ENCODE results near the gene CACNG4. TPM values are rescaled to one million over a fixed set of nuclear protein-coding genes. Genes with fewer than 3 reads are reported as not detected.

Gene CACNG4
- total RNA-seq, 1 experiment from 2014 or later = 6.3 TPM

DNA sequence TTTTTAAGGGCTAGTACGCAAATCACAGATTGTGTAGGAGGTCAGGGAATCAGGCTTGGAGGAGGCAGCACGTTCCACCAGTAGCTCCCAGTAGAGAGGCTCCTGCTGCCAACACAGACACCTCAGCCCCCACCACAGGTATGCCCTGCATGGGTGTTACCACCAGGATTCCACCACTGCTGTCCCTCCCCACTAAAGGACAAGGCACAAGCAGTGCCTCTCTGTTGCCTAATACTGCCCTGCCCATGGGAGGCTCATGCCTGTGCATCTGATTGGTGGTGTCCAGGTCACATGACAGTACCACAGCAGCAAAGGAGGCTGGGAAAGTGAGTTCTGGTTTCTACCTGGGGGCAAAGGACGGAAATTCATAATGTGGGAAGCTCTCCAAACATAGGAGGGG is 33.6 kb upstream of the CACNG4 start:
- no peaks in the 10 kb centered on the region for H3K23me2 ChIP-seq (ENCODE audit: insufficient read length, low read depth, low read length, poor library complexity, severe bottlenecking)
- H2BK15ac ChIP-seq (ENCODE audit: low read depth, low read length) = no peak overlapping the region
- no peaks in the 10 kb centered on the region for H3K79me1 ChIP-seq (ENCODE audit: insufficient read depth, low read depth, low read length, poor library complexity, severe bottlenecking)
- no peak overlapping the region for H3K14ac ChIP-seq (ENCODE audit: insufficient read depth, low read length)
- no peak overlapping the region for H2AFZ ChIP-seq (ENCODE audit: low read length)
- H3K4ac ChIP-seq (ENCODE audit: low read depth, low read length) = no peak overlapping the region
- H3K4me2 ChIP-seq (ENCODE audit: insufficient read depth, insufficient read length, low read length) = no peak overlapping the region
- H3K56ac ChIP-seq (ENCODE audit: insufficient read length, low read depth, low read length) = no peak overlapping the region
- DNase-seq = peak; percentile 63
- H4K91ac ChIP-seq (ENCODE audit: insufficient read length, low read depth, low read length) = no peak overlapping the region
- H2BK120ac ChIP-seq (ENCODE audit: low read depth, low read length, poor library complexity, severe bottlenecking) = no peak overlapping the region
- no peak overlapping the region for H3K27ac Mint-ChIP-seq
- peaks cover 0 to 4% (median 3%) of the 10 kb centered on the region in 3 experiments; a peak in 4 of 7 replicates for H3K36me3 Mint-ChIP-seq (ENCODE audit: insufficient read depth in 1 of 3, low read depth in 3 of 3)
- H2BK20ac ChIP-seq (ENCODE audit: low read depth, low read length, poor library complexity, severe bottlenecking) = no peak overlapping the region
- H3K4me3 Mint-ChIP-seq = no peak overlapping the region
- no peaks in the 10 kb centered on the region for H3K4me1 ChIP-seq (ENCODE audit: insufficient read depth, low read length)
- no peaks in the 10 kb centered on the region for H3K27me3 ChIP-seq (ENCODE audit: insufficient read depth, low read length)
- H3K9ac ChIP-seq (ENCODE audit: extremely low read depth, insufficient read length, low read length) = no peak overlapping the region
- no CpG with 5 or more reads among the region's 3 CpGs for WGBS (ENCODE audit: extremely low coverage, insufficient read length, low lambda C conversion rate)
- peaks cover 8% of the 10 kb centered on the region for H3K27me3 Mint-ChIP-seq (ENCODE audit: low read depth)
- H3K18ac ChIP-seq (ENCODE audit: insufficient read length, low read depth, low read length) = no peak overlapping the region
- no peak overlapping the region for H3T11ph ChIP-seq (ENCODE audit: low read length)
- H3K9me3 Mint-ChIP-seq = peaks cover 13 to 14% of the 10 kb centered on the region in 2 experiments
- H4K5ac ChIP-seq (ENCODE audit: insufficient read length, low read depth, low read length) = no peak overlapping the region
- H4K20me1 ChIP-seq (ENCODE audit: control insufficient read depth, insufficient read depth, insufficient read length) = no peaks in the 10 kb centered on the region
- H3K23ac ChIP-seq (ENCODE audit: insufficient read length, low read depth, low read length) = no peak overlapping the region
- no peaks in the 10 kb centered on the region for H3K9me3 ChIP-seq (ENCODE audit: control insufficient read depth, low read depth, low read length)
- H4K8ac ChIP-seq (replicated peaks; ENCODE audit: insufficient read length, low read depth, low read length) = no peak overlapping the region
- H2BK5ac ChIP-seq (ENCODE audit: insufficient read length, low read length) = no peak overlapping the region
- no peak overlapping the region for H2BK12ac ChIP-seq (ENCODE audit: insufficient read length, low read depth, low read length)
- H2AK5ac ChIP-seq (ENCODE audit: insufficient read length, low read length) = no peak overlapping the region
- no peaks in the 10 kb centered on the region for H3K4me1 Mint-ChIP-seq
- TF ChIP-seq, protein P1, sequence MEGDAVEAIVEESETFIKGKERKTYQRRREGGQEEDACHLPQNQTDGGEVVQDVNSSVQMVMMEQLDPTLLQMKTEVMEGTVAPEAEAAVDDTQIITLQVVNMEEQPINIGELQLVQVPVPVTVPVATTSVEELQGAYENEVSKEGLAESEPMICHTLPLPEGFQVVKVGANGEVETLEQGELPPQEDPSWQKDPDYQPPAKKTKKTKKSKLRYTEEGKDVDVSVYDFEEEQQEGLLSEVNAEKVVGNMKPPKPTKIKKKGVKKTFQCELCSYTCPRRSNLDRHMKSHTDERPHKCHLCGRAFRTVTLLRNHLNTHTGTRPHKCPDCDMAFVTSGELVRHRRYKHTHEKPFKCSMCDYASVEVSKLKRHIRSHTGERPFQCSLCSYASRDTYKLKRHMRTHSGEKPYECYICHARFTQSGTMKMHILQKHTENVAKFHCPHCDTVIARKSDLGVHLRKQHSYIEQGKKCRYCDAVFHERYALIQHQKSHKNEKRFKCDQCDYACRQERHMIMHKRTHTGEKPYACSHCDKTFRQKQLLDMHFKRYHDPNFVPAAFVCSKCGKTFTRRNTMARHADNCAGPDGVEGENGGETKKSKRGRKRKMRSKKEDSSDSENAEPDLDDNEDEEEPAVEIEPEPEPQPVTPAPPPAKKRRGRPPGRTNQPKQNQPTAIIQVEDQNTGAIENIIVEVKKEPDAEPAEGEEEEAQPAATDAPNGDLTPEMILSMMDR (conservative IDR thresholded peaks at IDR 0.05) = no peak
- no peak overlapping the region for H3K27ac ChIP-seq (ENCODE audit: insufficient read length, low read depth, low read length)
- H3K79me2 ChIP-seq (ENCODE audit: insufficient read depth, low read length) = no peaks in the 10 kb centered on the region

Data from H9 (cell line).